PC-9 (cell line): Measurements from ENCODE around the gene TCF12. TPM values are rescaled to one million over a fixed set of nuclear protein-coding genes. Genes with fewer than 3 reads are reported as not detected.
"Not testable (repeated sequence)": the region's sequence is repeated elsewhere in the genome, so short reads cannot be mapped to it uniquely, and the experiment has no call there.

Experiments used
- BruUV-seq: library from RNA; stranded (reverse); fragments of 400-500 nt; replicated peaks from 2 replicates; lab custom pipeline; 2021; lab: Mats Ljungman, UMichigan
- CTCF ChIA-PET: fragments of 300-600 bp; sonication (Branson Sonifier 250); formaldehyde crosslinking; loops from one replicate; lab custom pipeline; 2022; ENCODE audit warnings: antibody characterized with exemption; lab: Charles Lee
- POLR2A ChIA-PET: fragments of 300-600 bp; sonication (Branson Sonifier 250); formaldehyde crosslinking; loops from one replicate; lab custom pipeline; 2022; ENCODE audit warnings: antibody characterized with exemption; ENCODE audit not compliant: unreplicated experiment; lab: Charles Lee
- DNase-seq, 2 experiments: peaks; one replicate each; pipeline versions ENCODE4 v3.0.0 to v3.0.0-alpha.2; 2015 to 2022; ENCODE audit warnings: mixed read lengths in 1 of 2
- H2AFZ ChIP-seq: fragments of 200-600 bp; sonication (generic); 2 replicates; pipeline ENCODE4 v1.8.1; 2017; ENCODE audit warnings: antibody characterized with exemption
- H3F3A ChIP-seq: fragments of 200-600 bp; sonication (generic); 2 replicates; pipeline ENCODE4 v1.8.1; 2017; ENCODE audit warnings: antibody characterized with exemption, mild to moderate bottlenecking, low read depth; ENCODE audit not compliant: insufficient read depth
- H3K27ac ChIP-seq: fragments of 200-600 bp; sonication (generic); 2 replicates; pipeline ENCODE4 v1.6.1; 2016; ENCODE audit warnings: mixed run types
- H3K27me3 ChIP-seq: fragments of 200-600 bp; sonication (generic); 2 replicates; pipeline ENCODE4 v1.6.1; 2016; ENCODE audit warnings: low read depth, mixed run types; ENCODE audit not compliant: insufficient read depth
- H3K36me3 ChIP-seq: fragments of 200-600 bp; sonication (generic); 2 replicates; pipeline ENCODE4 v1.6.1; 2016; ENCODE audit warnings: low read depth, mixed run types
- H3K4me1 ChIP-seq: fragments of 200-600 bp; sonication (generic); replicated peaks from 2 replicates; pipeline ENCODE4 v1.6.1; 2016; ENCODE audit warnings: mixed run types; ENCODE audit not compliant: insufficient read depth
- H3K4me2 ChIP-seq: fragments of 200-600 bp; sonication (generic); 2 replicates; pipeline ENCODE4 v1.6.1; 2017; ENCODE audit warnings: mixed run types
- H3K4me3 ChIP-seq: fragments of 200-600 bp; sonication (generic); 2 replicates; pipeline ENCODE4 v1.6.1; 2016; ENCODE audit warnings: mixed run types
- H3K79me2 ChIP-seq: fragments of 200-600 bp; sonication (generic); 2 replicates; pipeline ENCODE4 v1.6.1; 2017; ENCODE audit warnings: low read depth, mixed run types
- H3K9me2 ChIP-seq: fragments of 200-600 bp; sonication (generic); 2 replicates; pipeline ENCODE4 v1.8.1; 2017; ENCODE audit warnings: mild to moderate bottlenecking; ENCODE audit not compliant: insufficient read depth
- H3K9me3 ChIP-seq: fragments of 200-600 bp; sonication (generic); 2 replicates; pipeline ENCODE4 v1.8.1; 2016; ENCODE audit warnings: low read depth; ENCODE audit not compliant: insufficient read depth
- H4K20me1 ChIP-seq: fragments of 200-600 bp; sonication (generic); 2 replicates; pipeline ENCODE4 v1.8.1; 2017; ENCODE audit not compliant: insufficient read depth
- CTCF ChIP-seq: fragments of 200-600 bp; sonication (generic); conservative IDR thresholded peaks from 2 replicates; pipeline ENCODE4 v1.6.1; 2017; ENCODE audit warnings: mixed run types, antibody characterized with exemption, mild to moderate bottlenecking, moderate library complexity
- EZH2 ChIP-seq: fragments of 200-600 bp; sonication (generic); IDR thresholded peaks from 2 replicates; pipeline ENCODE4 v1.8.0; 2017; ENCODE audit warnings: antibody characterized with exemption, low read depth
- intact Hi-C: fragments of 100-400 bp; cut with micrococcal nuclease; formaldehyde crosslinking; loops from one replicate; pipeline ENCODE4 v1.10.0; 2022; ENCODE audit not compliant: unreplicated experiment
- total RNA-seq: library from RNA; stranded (reverse); gene quantifications from 2 replicates; pipeline ENCODE4 v1.2.3, GENCODE V29; 2021

TCF12 gene
- total RNA-seq, 1 experiment from 2014 or later: 60.1 TPM

GRCh38 chr15:57149196-57149595 lies 230.8 kb downstream of the TCF12 start:
- Histone ChIP-seq H2AFZ (no peak overlapping the region), H3K9me2 (no peaks in the 10 kb centered on the region), H3K36me3 (no peaks in the 10 kb centered on the region), H3K9me3 (no peaks in the 10 kb centered on the region; the same call in 1 of the 2 replicates), H3K4me3 (no peak overlapping the region), H3K27ac (no peak overlapping the region), H4K20me1 (peaks cover 4% of the 10 kb centered on the region; the same call in 1 of the 2 replicates), H3K4me1 (no peaks in the 10 kb centered on the region), H3K27me3 (no peaks in the 10 kb centered on the region), H3K79me2 (no peaks in the 10 kb centered on the region), H3F3A (no peaks in the 10 kb centered on the region), H3K4me2 (no peak overlapping the region)
- ChIA-PET CTCF (interaction anchor here (0.6 kb wide), 2 partner anchors 239 to 653 kb away, joined by 8 to 18 read pairs; no protein-coding TSS in a partner anchor), POLR2A (interaction anchor here (0.6 kb wide), 1 partner anchor 238 kb away, joined by 14 read pairs; no protein-coding TSS in a partner anchor)
- intact Hi-C loops: no loop called here
- no peak for DNase-seq
- no peak for TF ChIP-seq CTCF
- TF ChIP-seq EZH2: no peak
- BruUV-seq: no TSS peak

GRCh38 chr15:57150066-57150865 lies 231.8 kb downstream of the TCF12 start:
- no peak overlapping the region for H3K4me3 ChIP-seq
- H3K9me3 ChIP-seq: no peaks in the 10 kb centered on the region; the same call in 1 of the 2 replicates
- no peaks in the 10 kb centered on the region for H3K27me3 ChIP-seq
- H3K36me3 ChIP-seq: no peaks in the 10 kb centered on the region
- POLR2A ChIA-PET: no interaction called here
- H3K4me2 ChIP-seq: no peak overlapping the region
- no peaks in the 10 kb centered on the region for H3K79me2 ChIP-seq
- no peaks in the 10 kb centered on the region for H3K4me1 ChIP-seq
- TF ChIP-seq CTCF: no peak
- H2AFZ ChIP-seq: no peak overlapping the region
- BruUV-seq: no TSS peak
- H4K20me1 ChIP-seq: peaks cover 4% of the 10 kb centered on the region; the same call in 1 of the 2 replicates
- H3K27ac ChIP-seq: no peak overlapping the region
- H3F3A ChIP-seq: no peaks in the 10 kb centered on the region
- intact Hi-C loops: no loop called here
- no peaks in the 10 kb centered on the region for H3K9me2 ChIP-seq
- DNase-seq: no peak
- CTCF ChIA-PET: no interaction called here

- H3K4me1 ChIP-seq, H3K36me3 ChIP-seq, H3K27ac ChIP-seq, BruUV-seq, CTCF ChIA-PET, H3K4me3 ChIP-seq, H2AFZ ChIP-seq, DNase-seq, H3K4me2 ChIP-seq, POLR2A ChIA-PET, intact Hi-C loops, H3K9me2 ChIP-seq, H3K9me3 ChIP-seq, H3K79me2 ChIP-seq, H3F3A ChIP-seq, H3K27me3 ChIP-seq, H4K20me1 ChIP-seq: not testable (repeated sequence)
Measured at GRCh38 chr15:57150866-57151203, 232.4 kb downstream of the TCF12 start.
